Upper lobe of right lung (tissue), 1 donor: Measurements from ENCODE around the gene UBAC2. TPM values are rescaled to one million over a fixed set of nuclear protein-coding genes. Genes with fewer than 3 reads are reported as not detected.
A peak's percentile ranks its signal among the peaks of the same experiment; 100 is the strongest.

Experiments used
- ATAC-seq: fragments of 200-7000 bp; cut with Tn5 transposase; one replicate; pipeline ENCODE4 v1.9.1; 2020; ENCODE audit warnings: mild to moderate bottlenecking, moderate library complexity
- DNase-seq: peaks from one replicate; pipeline ENCODE4 v3.0.0-alpha.2; 2020
- H3K27ac ChIP-seq: fragments of 200-600 bp; one replicate; pipeline ENCODE4 v1.8.0; 2022
- H3K27me3 ChIP-seq: fragments of 200-600 bp; one replicate; pipeline ENCODE4 v1.8.0; 2022; ENCODE audit warnings: mild to moderate bottlenecking
- H3K36me3 ChIP-seq: fragments of 200-600 bp; one replicate; pipeline ENCODE4 v1.8.0; 2022
- H3K4me1 ChIP-seq: fragments of 200-600 bp; one replicate; pipeline ENCODE4 v1.8.0; 2022
- H3K4me3 ChIP-seq: fragments of 200-600 bp; one replicate; pipeline ENCODE4 v1.8.0; 2022; ENCODE audit warnings: mild to moderate bottlenecking
- H3K9me3 ChIP-seq: fragments of 200-600 bp; one replicate; pipeline ENCODE4 v1.8.0; 2022
- intact Hi-C: fragments of 100-400 bp; cut with DNase I; formaldehyde crosslinking; loops from one replicate; pipeline ENCODE4 v1.11.0; 2022
- total RNA-seq: library from RNA; stranded (reverse); fragmentation: NEBNext Ultra II Directional; extraction: Animal tissue kit (Norgen Biotek cat#: 25700); gene quantifications from one replicate; pipeline ENCODE4 v1.2.1, GENCODE V29; 2021
- TF ChIP-seq, protein P1 (sequence below): fragments of 200-600 bp; IDR thresholded peaks from one replicate; pipeline ENCODE4 v1.8.0; 2022; ENCODE audit warnings: antibody characterized with exemption
- donor health status: DM: no; HTN: yes; CAD: no; lungs with severe emphysema.

UBAC2 gene
- total RNA-seq, 1 donor from 2014 or later, result 50.2 TPM

- H3K27me3 ChIP-seq, result no peaks in the 10 kb centered on the region
- peak; percentile 65 for DNase-seq
- no peaks in the 10 kb centered on the region for H3K36me3 ChIP-seq
- peak; percentile 41 for ATAC-seq
- H3K9me3 ChIP-seq, result no peaks in the 10 kb centered on the region
- peak overlapping the region; percentile 14 for H3K27ac ChIP-seq
- H3K4me3 ChIP-seq, result peak overlapping the region; percentile 25
- intact Hi-C loops, result no loop called here
- TF ChIP-seq, protein P1, sequence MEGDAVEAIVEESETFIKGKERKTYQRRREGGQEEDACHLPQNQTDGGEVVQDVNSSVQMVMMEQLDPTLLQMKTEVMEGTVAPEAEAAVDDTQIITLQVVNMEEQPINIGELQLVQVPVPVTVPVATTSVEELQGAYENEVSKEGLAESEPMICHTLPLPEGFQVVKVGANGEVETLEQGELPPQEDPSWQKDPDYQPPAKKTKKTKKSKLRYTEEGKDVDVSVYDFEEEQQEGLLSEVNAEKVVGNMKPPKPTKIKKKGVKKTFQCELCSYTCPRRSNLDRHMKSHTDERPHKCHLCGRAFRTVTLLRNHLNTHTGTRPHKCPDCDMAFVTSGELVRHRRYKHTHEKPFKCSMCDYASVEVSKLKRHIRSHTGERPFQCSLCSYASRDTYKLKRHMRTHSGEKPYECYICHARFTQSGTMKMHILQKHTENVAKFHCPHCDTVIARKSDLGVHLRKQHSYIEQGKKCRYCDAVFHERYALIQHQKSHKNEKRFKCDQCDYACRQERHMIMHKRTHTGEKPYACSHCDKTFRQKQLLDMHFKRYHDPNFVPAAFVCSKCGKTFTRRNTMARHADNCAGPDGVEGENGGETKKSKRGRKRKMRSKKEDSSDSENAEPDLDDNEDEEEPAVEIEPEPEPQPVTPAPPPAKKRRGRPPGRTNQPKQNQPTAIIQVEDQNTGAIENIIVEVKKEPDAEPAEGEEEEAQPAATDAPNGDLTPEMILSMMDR, result no peak
- peaks cover 18% of the 10 kb centered on the region for H3K4me1 ChIP-seq
Measured at GRCh38 chr13:99303863-99304521, 103.3 kb downstream of the UBAC2 start.

DNA sequence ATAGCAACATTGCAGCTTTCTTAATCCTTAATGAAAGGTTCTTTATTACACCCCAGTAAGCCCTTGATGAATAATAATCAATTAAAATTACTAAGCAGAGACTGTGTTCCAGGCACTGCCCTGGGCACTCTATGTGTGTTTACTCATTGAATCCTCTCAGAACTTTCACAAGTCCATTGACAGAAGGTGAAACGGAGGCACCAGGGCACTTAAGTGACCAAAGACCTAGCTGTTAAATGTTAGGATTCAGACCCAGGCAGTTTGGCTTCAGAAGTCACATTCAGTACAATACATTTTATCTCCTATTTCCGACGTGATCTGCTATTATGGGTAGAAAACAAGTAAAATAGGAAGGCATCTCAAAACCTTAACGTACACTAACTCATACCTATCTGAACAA, 103.9 kb downstream of the UBAC2 start:
- Histone ChIP-seq H3K36me3 (no peaks in the 10 kb centered on the region), H3K4me1 (peaks cover 18% of the 10 kb centered on the region), H3K9me3 (no peaks in the 10 kb centered on the region), H3K27me3 (no peaks in the 10 kb centered on the region), H3K27ac (peak overlapping the region; percentile 5), H3K4me3 (peak overlapping the region; percentile 25)
- ATAC-seq, result no peak
- intact Hi-C loops, result no loop called here
- DNase-seq, result no peak
- TF ChIP-seq, protein P1, result no peak

- DNase-seq (no peak), ATAC-seq (no peak)
- intact Hi-C loops, result no loop called here
- H3K27ac ChIP-seq, result peak overlapping the region; percentile 5
- H3K27me3 ChIP-seq, result no peaks in the 10 kb centered on the region
- H3K9me3 ChIP-seq, result no peaks in the 10 kb centered on the region
- H3K36me3 ChIP-seq, result no peaks in the 10 kb centered on the region
- peaks cover 18% of the 10 kb centered on the region for H3K4me1 ChIP-seq
- H3K4me3 ChIP-seq, result peak overlapping the region; percentile 25
- TF ChIP-seq, protein P1, result no peak
Measured at GRCh38 chr13:99305158-99305557, 104.5 kb downstream of the UBAC2 start.

DNA sequence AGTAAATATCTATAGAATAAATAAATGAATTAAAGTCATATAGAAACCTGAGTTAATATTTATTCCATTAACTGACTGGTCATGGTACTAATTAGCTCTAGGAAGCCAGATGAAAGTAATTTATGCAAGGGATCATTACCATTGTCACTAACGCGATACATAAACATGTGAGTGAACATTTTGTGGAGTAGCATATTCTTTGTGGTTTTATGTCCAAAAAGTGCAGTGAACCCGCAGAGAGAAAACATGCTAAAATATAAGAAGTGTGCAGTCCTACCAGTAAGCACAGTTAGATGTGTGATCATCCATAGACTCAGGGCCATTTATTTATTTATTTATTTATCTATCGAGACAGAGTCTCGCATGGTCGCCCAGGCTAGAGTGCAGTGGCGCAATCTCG, 104.9 kb downstream of the UBAC2 start:
- intact Hi-C loops, result no loop called here
- DNase-seq (no peak), ATAC-seq (no peak)
- H3K9me3 ChIP-seq, result no peaks in the 10 kb centered on the region
- no peaks in the 10 kb centered on the region for H3K27me3 ChIP-seq
- H3K4me1 ChIP-seq, result peaks cover 18% of the 10 kb centered on the region
- peak overlapping the region; percentile 56 for H3K27ac ChIP-seq
- TF ChIP-seq, protein P1, result no peak
- peak overlapping the region; percentile 25 for H3K4me3 ChIP-seq
- H3K36me3 ChIP-seq, result no peaks in the 10 kb centered on the region

- peak within 1 kb of the TSS; percentile 56 for H3K27ac ChIP-seq
- peak within 1 kb of the TSS; percentile 25 for H3K4me3 ChIP-seq
- ATAC-seq (peak; percentile 57), DNase-seq (no peak)
- H3K4me1 ChIP-seq, result peaks cover 22% of the 10 kb centered on the region
- H3K36me3 ChIP-seq, result no peaks in the 10 kb centered on the region
- no peaks in the 10 kb centered on the region for H3K27me3 ChIP-seq
- intact Hi-C loops, result no loop called here
- TF ChIP-seq, protein P1, result no peak
- no peaks in the 10 kb centered on the region for H3K9me3 ChIP-seq
Measured at GRCh38 chr13:99307247-99307646, 106.6 kb downstream of the UBAC2 start, which contains the start of gene GPR183. GPR183 (minus strand) TSS chr13:99307399; CDS start chr13:99296145, 11,254 bp downstream.
